Aorta (tissue), 5 donors: Measurements from ENCODE around the gene ZNF621. TPM values are rescaled to one million over a fixed set of nuclear protein-coding genes. Genes with fewer than 3 reads are reported as not detected.
A peak's percentile ranks its signal among the peaks of the same experiment; 100 is the strongest.

ENCODE experiments used
- ATAC-seq: fragments of 200-7000 bp; cut with Tn5 transposase; one replicate; pipeline ENCODE4 v1.9.1; 2022; ENCODE audit warnings: moderate library complexity; ENCODE audit not compliant: low FRiP score
- DNase-seq, 2 donors: peaks; one replicate each; pipeline ENCODE4 v3.0.0-alpha.2; 2020
- H3K27ac ChIP-seq, 2 donors: one replicate each; pipeline ENCODE4 v1.5.1; 2013; ENCODE audit warnings: low read length in 2 of 2, mild to moderate bottlenecking in 2 of 2, moderate library complexity in 2 of 2, control low read depth in 1 of 2, inconsistent platforms in 1 of 2, low read depth in 1 of 2
- H3K27me3 ChIP-seq, 2 donors: one replicate each; pipeline ENCODE4 v1.6.1; 2013; ENCODE audit warnings: control low read depth in 1 of 2, low read length in 1 of 2, mild to moderate bottlenecking in 1 of 2, moderate library complexity in 1 of 2; ENCODE audit not compliant: insufficient read depth in 2 of 2, control insufficient read depth in 1 of 2
- H3K36me3 ChIP-seq, 2 donors: one replicate each; pipeline ENCODE4 v1.6.1; 2013; ENCODE audit warnings: control low read depth in 1 of 2, low read length in 1 of 2, mild to moderate bottlenecking in 1 of 2; ENCODE audit not compliant: insufficient read depth in 2 of 2, control insufficient read depth in 1 of 2
- H3K4me1 ChIP-seq, 2 donors: one replicate each; pipeline ENCODE4 v1.6.1; 2013; ENCODE audit warnings: low read length in 2 of 2, control low read depth in 1 of 2, mild to moderate bottlenecking in 1 of 2, moderate library complexity in 1 of 2; ENCODE audit not compliant: insufficient read depth in 2 of 2, control insufficient read depth in 1 of 2
- H3K4me3 ChIP-seq, 2 donors: one replicate each; pipeline ENCODE4 v1.5.1; 2013; ENCODE audit warnings: low read length in 2 of 2, control low read depth in 1 of 2, mild to moderate bottlenecking in 1 of 2
- H3K9me3 ChIP-seq: one replicate; pipeline ENCODE4 v1.6.1; 2013; ENCODE audit warnings: mild to moderate bottlenecking, low read length; ENCODE audit not compliant: control insufficient read depth
- WGBS, 2 donors: extraction: QIAGEN DNeasy Blood & Tissue Kit; methylation state at CpG; one replicate each; pipeline ENCODE4 v1.1.7; 2013; 5-methylcytosine and 5-hydroxymethylcytosine counted together
- intact Hi-C, 2 donors: fragments of 100-400 bp; cut with DNase I; formaldehyde crosslinking; loops; one replicate each; pipeline versions ENCODE4 v1.14.2 to v1.15.0; 2022
- polyA plus RNA-seq, 2 donors: library from polyadenylated mRNA; stranded (reverse); fragments of 200-250 nt; gene quantifications; one replicate each; pipeline ENCODE4 v1.2.3, GENCODE V29; 2013
- total RNA-seq, 2 donors: library from RNA; stranded (reverse); fragmentation: NEBNext Ultra II Directional; extraction: Animal tissue kit (Norgen Biotek cat#: 25700); gene quantifications; one replicate each; pipeline ENCODE4 v1.2.1, GENCODE V29; 2021
- donor health status: healthy with polysubstance abuse.
- donor health status: Bipolar disorder and iron deficiency.
- donor health status: DM: no; HTN: no; CAD: no.
- donor health status: DM: no; HTN: no; CAD: no.
- donor health status: DM: yes; HTN: yes; CAD: no.

The ZNF621 gene
- total and polyA plus RNA-seq, 4 donors: 11.3 to 35.1 (median 22.8) TPM

DNA sequence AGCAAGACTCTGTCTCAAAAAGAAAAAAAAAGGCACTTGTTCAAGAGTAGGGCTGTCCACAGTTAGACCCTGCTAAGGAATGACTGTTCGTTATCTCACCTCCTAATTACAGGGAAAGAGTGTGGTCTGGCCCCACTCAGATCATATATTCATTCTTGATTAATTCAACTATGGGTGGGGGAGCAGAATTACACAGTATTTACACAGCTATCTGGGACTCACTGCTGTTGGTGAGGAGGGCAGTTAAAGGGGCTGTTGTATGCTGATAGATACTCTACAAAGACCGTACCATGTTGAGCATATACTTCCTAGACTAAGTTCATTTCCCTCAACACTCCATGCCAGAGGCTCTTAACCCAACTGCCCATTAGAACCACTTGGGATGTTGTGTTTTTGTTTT, 22.7 kb upstream of the ZNF621 start:
- Histone ChIP-seq H3K4me1 (peaks cover 0 to 1% of the 10 kb centered on the region in 2 donors), H3K4me3 (no peak overlapping the region), H3K27ac (no peak overlapping the region), H3K9me3 (no peaks in the 10 kb centered on the region), H3K36me3 (no peaks in the 10 kb centered on the region), H3K27me3 (no peaks in the 10 kb centered on the region)
- ATAC-seq: no peak
- DNase-seq: no peak
- intact Hi-C loops: no loop called here
- 86 to 91% methylated on average over 2 of the region's 2 CpGs for WGBS, 2 donors

GRCh38 chr3:40504636-40505430, 19.9 kb upstream of the ZNF621 start:
- Histone ChIP-seq H3K36me3 (no peaks in the 10 kb centered on the region), H3K4me3 (no peak overlapping the region), H3K9me3 (no peaks in the 10 kb centered on the region), H3K27ac (no peak overlapping the region), H3K4me1 (peaks cover 0 to 1% of the 10 kb centered on the region in 2 donors), H3K27me3 (no peaks in the 10 kb centered on the region)
- intact Hi-C loops: loop anchor here in 1 of 2 donors (5.0 kb wide), 1 partner anchor 53 kb away; no protein-coding TSS in a partner anchor
- ATAC-seq: peak; percentile 71
- WGBS, 2 donors: 30 to 35% methylated on average over 5 of the region's 5 CpGs
- peak in 1 of 2 donors; percentile 57 for DNase-seq

- no peaks in the 10 kb centered on the region for H3K9me3 ChIP-seq
- peak within 1 kb of the TSS; percentile 50 to 85 for H3K4me3 ChIP-seq
- DNase-seq (peak; percentile 80 to 92), ATAC-seq (peak; percentile 90)
- H3K36me3 ChIP-seq: no peaks in the 10 kb centered on the region
- WGBS, 2 donors: 4% methylated on average over 44 of the region's 44 CpGs
- H3K27me3 ChIP-seq: no peaks in the 10 kb centered on the region
- peak within 1 kb of the TSS in 1 of 2 donors; percentile 90 for H3K27ac ChIP-seq
- H3K4me1 ChIP-seq: peaks cover 0 to 1% of the 10 kb centered on the region in 2 donors
- intact Hi-C loops: loop anchor here in 1 of 2 donors (5.0 kb wide), 1 partner anchor 54 kb away; no protein-coding TSS in a partner anchor
Observed at GRCh38 chr3:40505599-40506462, 18.9 kb upstream of the ZNF621 start, which contains the start of gene ZNF620. Gene ZNF620 (plus strand): TSS chr3:40506039. CDS start chr3:40506353, 314 bp downstream.

DNA sequence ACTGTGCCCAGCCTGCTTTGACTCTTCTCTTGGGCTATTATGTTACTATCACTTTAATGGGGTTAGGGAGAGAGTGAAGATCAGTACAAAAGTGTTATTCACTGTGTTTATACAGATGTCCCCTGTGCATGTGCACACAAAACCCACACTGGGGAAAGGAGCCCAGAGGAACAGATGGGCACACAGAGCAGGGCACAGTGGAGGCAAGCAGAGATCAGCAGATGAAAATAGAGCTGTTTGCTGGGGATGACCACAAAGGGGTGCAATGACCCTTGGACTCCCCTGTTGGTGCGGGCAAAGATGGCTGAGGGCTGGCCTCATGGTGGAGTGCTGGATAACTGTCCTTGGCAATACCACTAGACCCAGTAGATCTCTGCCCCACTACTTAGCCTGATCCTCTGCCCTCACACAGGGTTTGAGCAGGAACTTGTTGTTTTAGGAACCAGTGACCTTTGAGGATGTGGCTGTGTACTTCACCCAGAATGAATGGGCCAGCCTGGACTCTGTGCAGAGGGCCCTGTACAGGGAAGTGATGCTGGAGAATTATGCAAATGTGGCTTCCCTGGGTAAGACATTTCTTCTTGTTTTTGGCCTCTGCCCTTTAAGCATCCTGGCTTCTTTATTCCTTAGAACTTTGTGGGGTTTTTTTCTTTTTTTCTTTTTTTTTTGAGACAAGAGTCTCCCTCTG, 13.6 kb upstream of the ZNF621 start:
- Histone ChIP-seq H3K4me1 (no peaks in the 10 kb centered on the region), H3K27me3 (no peaks in the 10 kb centered on the region), H3K4me3 (no peak overlapping the region), H3K9me3 (no peaks in the 10 kb centered on the region), H3K27ac (no peak overlapping the region), H3K36me3 (peaks cover 4 to 7% of the 10 kb centered on the region in 2 donors)
- intact Hi-C loops: no loop called here
- 98 to 100% methylated on average over 1 of the region's 1 CpG for WGBS, 2 donors
- no peak for ATAC-seq
- DNase-seq: no peak

GRCh38 chr3:40516201-40516600, 8.6 kb upstream of the ZNF621 start:
- no peak overlapping the region for H3K4me3 ChIP-seq
- 37 to 59% methylated on average over 5 of the region's 5 CpGs for WGBS, 2 donors
- peaks cover 7% of the 10 kb centered on the region in 2 donors for H3K36me3 ChIP-seq
- H3K27me3 ChIP-seq: no peaks in the 10 kb centered on the region
- H3K4me1 ChIP-seq: no peaks in the 10 kb centered on the region
- no peak for ATAC-seq
- no peak for DNase-seq
- H3K27ac ChIP-seq: no peak overlapping the region
- no peaks in the 10 kb centered on the region for H3K9me3 ChIP-seq
- intact Hi-C loops: no loop called here

GRCh38 chr3:40518067-40518466, 6.7 kb upstream of the ZNF621 start:
- H3K4me3 ChIP-seq: no peak overlapping the region
- no peaks in the 10 kb centered on the region for H3K4me1 ChIP-seq
- H3K27ac ChIP-seq: no peak overlapping the region
- no peaks in the 10 kb centered on the region for H3K9me3 ChIP-seq
- WGBS, 2 donors: 85 to 91% methylated on average over 1 of the region's 1 CpG
- DNase-seq: no peak
- intact Hi-C loops: no loop called here
- no peaks in the 10 kb centered on the region for H3K27me3 ChIP-seq
- peaks cover 2 to 4% of the 10 kb centered on the region in 2 donors for H3K36me3 ChIP-seq
- ATAC-seq: no peak

DNA sequence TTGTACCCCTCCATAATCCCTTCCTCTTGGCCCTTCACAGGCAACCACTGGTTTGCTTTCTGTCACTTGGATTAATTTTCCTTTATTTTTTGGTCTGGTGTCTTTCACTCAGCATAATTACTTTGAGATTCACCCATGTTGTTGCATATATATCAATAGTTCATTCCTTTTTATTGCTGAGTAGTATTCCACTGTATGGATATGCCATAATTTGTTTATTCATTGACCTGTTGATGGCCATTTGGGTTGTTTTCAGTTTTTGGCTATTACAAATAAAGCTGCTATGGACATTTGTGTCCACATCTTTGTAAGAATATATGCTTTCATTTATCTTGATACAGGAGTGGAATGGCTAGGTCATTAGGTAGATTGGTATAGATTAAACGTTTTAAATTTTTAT, 5.9 kb upstream of the ZNF621 start:
- Histone ChIP-seq H3K36me3 (peaks cover 2 to 4% of the 10 kb centered on the region in 2 donors), H3K27me3 (no peaks in the 10 kb centered on the region), H3K27ac (no peak overlapping the region), H3K4me1 (no peaks in the 10 kb centered on the region), H3K9me3 (no peaks in the 10 kb centered on the region), H3K4me3 (no peak overlapping the region)
- WGBS, 2 donors: 90 to 93% methylated on average over 1 of the region's 1 CpG
- intact Hi-C loops: no loop called here
- DNase-seq: no peak
- no peak for ATAC-seq

DNA sequence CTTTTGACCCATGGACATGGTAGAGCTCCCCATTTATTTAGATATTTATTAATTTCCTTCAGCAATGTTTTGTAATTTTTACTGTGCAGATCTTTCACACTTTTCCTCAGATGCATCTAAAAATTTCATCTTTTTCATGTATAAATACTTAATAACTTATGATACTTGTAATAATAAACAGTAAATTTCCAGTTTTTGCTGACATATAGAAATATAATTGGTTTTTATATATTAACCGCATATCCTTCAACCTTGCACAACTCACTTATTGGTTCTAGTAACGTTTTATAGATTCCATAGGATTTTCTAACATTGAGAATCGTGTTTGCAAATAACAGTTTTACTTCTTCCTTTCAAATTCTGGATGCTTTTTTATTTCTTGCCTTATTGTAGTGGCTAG, 3.5 kb upstream of the ZNF621 start:
- no peak overlapping the region for H3K27ac ChIP-seq
- H3K36me3 ChIP-seq: peaks cover 0 to 3% of the 10 kb centered on the region in 2 donors
- WGBS, 2 donors: 73 to 95% methylated on average over 3 of the region's 3 CpGs
- ATAC-seq (no peak), DNase-seq (no peak)
- H3K27me3 ChIP-seq: no peaks in the 10 kb centered on the region
- H3K4me1 ChIP-seq: no peaks in the 10 kb centered on the region
- H3K9me3 ChIP-seq: no peaks in the 10 kb centered on the region
- intact Hi-C loops: loop anchor here (10.0 kb wide), 3 partner anchors 46 to 1574 kb away; partner anchors contain the start of genes EIF1B (in 1 of the 2), TRAK1 (in 1 of the 2) and ZNF619 (in 1 of the 2)
- no peak overlapping the region for H3K4me3 ChIP-seq
